ENCODE results near the gene GTF2F1.

- TF ChIP-seq POLR2A (IDR thresholded peaks at IDR 0.05; ENCODE audit: low read depth, low read length) (no peak), TAF1 (IDR thresholded peaks at IDR 0.05; ENCODE audit: borderline replicate concordance, low read depth, low read length) (no peak)
Observed at GRCh38 chr19:6406401-6406800, 13.4 kb upstream of the GTF2F1 start.
